GM03348 (cell line): ENCODE measurements around the gene IKZF3.
"Not testable (repeated sequence)": the region's sequence is repeated elsewhere in the genome, so short reads cannot be mapped to it uniquely, and the experiment has no call there.

ENCODE experiments used
- DNase-seq: peaks from one replicate; pipeline ENCODE4 v3.0.0; 2012; ENCODE audit warnings: low spot score

IKZF3 gene

DNA sequence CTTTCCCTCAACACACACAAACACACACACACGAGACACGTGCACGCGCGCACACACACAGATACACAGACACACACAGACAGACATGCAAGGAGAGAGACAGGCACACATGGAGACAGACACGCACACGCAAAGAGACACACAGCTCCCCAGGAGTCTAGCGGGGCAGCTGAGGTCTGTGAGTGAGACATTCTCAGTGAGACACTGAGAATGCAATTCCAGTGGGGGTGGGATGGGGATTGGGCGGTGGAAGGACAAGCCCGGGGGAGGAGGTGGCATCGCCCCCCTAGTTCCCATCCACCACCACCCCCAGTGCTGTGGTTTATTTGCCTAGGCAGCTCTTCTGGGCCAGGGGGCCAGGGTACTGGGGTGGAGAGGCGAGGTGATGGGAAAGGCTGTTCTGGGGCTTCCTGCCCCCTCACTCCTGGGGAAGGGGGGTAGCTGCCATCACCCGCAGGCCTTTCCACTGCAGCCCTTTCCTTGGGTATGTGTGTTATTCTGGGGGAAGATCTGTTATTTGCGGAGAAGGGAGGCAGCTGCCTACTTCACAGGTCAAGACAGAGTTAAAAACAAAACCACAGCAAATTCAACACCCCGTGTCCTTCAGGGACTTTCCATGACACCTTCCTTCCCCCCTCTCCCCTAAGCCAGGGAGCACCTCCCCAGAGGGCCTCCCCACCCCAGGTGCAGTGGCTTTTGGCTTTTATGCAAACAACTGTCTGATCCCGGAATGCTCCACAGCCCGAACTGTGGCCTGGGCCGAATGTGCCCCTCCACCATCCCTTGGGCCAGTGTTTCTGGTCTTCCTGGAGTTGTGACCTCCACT, 108.3 kb downstream of the IKZF3 start:
- DNase-seq = no peak

DNA sequence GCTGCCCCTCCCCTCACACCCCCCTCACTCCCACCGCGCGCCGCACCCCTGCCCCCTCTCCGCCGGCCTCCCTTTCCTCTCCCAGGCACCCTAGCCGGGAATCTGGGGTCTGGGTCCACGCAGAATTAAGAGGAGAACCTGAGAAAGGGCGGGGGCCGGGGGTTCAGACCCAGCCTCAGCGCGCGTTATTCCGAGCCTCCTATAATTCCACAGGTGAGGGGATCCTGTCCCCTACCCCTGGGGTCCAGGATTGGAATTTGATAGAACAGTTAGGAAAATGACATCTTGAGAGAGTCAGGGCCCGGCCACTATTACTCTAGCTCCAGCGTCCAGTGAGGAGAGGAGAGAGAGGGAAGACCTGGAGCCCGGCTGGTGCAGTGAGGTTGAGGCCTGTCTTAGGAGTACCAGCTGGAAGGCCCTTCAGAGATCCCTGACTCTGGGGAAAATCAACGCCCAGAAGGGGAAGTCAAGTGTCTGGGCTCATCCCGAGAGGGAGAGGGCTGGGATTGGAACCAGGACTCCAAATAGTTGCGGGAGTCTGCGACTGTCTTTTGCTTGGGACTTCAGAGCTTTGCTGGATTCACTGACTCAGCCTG, 109.1 kb downstream of the IKZF3 start:
- DNase-seq = no peak

DNA sequence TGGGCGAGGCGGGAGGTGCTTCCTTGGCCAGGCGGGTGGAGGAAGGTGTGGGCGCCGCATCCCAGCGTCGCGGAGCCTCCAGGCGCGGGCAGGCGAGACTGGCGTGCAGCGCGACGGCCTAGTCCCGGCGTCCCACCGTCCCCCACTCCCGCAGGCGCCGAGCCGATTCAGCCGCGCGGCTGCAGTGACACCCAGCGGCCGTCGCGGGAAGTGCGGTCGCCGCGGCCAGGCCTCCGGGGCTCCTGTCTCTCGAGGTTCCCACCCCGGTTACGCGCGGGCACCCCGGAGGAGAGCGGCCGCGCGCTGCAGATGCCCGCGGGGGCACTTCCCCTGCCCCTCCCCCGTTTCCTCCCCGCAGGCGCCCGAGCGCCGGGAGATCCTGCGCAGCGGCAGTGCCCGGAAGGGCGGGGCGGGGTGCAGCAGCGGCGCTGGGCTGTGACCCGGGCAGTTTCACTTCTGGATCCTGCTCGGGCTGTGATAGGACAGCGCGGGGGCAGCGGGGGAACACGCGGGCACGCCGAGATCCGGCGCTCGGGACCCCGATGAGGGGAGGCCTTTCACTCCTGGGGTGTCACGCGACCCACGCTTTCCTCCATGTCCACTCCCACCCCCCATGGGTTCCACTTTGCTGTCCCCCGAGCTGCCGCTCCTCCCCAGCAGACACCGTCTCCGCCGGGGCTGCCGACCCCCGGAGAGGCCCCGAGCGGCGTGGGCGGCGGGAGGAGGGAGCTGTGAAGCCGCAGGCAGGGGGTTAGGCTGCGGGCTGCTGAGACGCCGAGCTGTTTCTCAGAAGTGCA, 109.8 kb downstream of the IKZF3 start:
- DNase-seq = peak; percentile 98

DNA sequence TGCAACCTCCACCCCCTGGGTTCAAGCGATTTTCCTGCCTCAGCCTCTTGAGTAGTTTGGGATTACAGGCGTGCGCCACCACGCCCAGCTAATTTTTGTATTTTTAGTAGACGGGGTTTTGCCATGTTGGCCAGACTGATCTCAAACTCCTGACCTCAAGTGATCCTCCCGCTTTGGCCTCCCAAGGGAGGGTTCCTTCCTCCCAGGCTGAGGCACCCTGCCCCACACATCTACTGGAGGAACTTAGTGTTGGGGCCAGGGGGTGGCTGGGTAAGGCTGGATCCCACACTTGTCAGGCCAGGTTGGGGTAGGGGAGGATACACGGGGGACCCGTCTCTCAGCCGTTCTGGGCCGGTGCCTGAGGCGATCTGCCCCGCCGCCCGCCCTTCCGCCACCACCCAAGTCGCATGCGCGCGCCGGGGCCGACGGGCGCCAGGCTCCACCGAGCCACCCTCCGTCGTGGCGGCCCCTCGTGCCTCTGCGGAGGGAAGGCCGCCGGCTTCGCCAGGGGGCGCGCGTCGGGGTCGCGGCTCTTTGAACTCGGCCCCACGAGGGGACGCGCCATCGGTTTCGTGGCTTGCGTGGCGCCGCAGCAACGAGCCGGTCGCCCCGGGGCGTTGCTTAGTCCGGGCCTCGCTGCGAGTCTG, 110.5 kb downstream of the IKZF3 start:
- peak; percentile 76 for DNase-seq

GRCh38 chr17:39752241-39752881, 111.8 kb downstream of the IKZF3 start:
- no peak for DNase-seq

GRCh38 chr17:39751637-39752036, 112.5 kb downstream of the IKZF3 start:
- no peak for DNase-seq

DNA sequence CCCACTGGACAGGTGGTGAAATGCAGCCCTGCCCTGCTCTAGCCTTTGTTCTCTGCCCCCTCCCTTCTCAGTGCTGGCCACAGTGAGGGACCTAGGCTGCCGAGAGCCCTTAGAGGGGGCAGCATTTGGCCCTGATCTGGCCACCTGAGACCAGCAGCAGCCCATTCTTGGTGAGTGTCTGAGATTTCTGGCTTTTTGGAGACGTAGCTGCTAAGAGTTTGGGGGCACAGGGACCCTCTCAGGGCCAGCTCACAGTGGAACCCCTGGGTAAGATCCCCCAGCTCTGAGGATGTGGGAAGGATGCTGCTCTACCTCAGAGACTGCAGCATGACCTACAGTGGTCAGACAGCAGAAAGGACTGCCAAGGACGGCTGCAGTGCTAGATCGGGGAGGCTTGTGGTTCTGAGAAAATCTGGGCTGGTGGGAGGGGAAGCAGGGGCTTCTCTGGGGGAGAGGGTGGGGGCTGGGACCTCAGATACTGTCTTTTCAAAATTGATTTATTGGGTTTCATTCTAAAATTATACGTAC, 113.0 kb downstream of the IKZF3 start:
- no peak for DNase-seq

GRCh38 chr17:39750131-39751015, 113.7 kb downstream of the IKZF3 start:
- no peak for DNase-seq

GRCh38 chr17:39748444-39749034, 115.6 kb downstream of the IKZF3 start:
- not testable (repeated sequence) for DNase-seq

DNA sequence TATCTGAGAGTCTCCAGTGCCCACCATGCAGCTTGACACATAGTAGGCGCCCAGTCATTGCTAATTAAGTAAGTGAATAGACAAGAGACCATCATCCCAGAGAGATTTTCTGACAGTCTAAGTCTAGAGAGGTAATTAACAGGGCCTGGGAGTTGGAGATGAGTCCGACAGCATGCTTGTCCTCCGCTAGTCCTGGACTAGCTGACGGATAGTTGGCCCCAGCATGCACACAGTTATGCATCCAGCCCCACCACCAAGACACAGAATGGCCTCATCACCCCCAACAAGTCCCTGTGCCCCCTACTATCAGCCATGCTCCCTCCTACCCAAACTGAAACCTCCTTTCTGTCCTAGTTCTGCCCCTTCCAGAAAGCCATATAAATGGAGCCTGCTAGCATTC, 116.4 kb downstream of the IKZF3 start:
- DNase-seq = no peak

GRCh38 chr17:39746145-39746461, 118.0 kb downstream of the IKZF3 start:
- no peak for DNase-seq

DNA sequence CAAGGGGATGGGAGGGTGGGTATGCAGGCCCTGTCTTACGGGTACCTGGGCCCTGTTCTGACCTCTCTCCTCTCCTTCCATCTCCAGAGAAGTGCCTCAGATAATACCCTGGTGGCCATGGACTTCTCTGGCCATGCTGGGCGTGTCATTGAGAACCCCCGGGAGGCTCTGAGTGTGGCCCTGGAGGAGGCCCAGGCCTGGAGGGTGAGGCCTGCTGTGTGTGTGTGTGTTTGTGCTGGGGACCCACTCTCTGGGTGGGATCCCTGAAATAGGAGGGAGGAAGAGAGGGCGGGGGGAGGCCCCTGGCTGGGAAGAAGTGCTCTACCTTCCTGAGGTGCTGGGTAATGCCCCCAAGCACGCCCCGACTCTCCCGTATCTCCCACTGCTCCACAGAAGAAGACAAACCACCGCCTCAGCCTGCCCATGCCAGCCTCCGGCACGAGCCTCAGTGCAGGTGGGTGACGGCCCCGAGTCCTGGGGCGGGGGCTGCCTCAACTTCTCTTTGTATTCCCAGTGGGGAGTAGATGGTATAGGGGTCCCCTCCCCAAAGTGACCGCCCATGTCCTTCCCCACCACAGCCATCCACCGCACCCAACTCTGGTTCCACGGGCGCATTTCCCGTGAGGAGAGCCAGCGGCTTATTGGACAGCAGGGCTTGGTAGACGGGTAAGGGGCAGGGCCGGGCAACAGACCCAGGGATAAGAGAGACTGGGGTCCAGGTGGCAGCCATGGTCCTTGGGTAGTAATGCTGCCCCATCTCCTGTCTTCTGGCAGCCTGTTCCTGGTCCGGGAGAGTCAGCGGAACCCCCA, 118.6 kb downstream of the IKZF3 start:
- no peak for DNase-seq

DNA sequence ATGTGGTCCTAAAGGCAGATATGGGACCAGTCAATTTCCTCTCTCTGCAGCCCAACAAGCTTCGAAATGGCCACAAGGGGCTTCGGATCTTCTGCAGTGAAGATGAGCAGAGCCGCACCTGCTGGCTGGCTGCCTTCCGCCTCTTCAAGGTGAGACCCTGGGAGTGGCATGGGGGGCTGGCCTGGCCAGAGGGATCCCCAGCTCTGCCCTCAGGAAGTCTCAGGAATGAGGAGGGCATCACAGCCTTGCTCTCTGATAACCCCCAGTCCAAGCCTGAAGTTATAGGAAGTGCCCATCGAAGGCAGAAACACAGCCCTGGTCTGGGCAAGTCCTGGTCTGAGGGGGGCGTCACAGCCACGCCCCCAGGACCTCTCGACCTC, 119.3 kb downstream of the IKZF3 start:
- DNase-seq = no peak

DNA sequence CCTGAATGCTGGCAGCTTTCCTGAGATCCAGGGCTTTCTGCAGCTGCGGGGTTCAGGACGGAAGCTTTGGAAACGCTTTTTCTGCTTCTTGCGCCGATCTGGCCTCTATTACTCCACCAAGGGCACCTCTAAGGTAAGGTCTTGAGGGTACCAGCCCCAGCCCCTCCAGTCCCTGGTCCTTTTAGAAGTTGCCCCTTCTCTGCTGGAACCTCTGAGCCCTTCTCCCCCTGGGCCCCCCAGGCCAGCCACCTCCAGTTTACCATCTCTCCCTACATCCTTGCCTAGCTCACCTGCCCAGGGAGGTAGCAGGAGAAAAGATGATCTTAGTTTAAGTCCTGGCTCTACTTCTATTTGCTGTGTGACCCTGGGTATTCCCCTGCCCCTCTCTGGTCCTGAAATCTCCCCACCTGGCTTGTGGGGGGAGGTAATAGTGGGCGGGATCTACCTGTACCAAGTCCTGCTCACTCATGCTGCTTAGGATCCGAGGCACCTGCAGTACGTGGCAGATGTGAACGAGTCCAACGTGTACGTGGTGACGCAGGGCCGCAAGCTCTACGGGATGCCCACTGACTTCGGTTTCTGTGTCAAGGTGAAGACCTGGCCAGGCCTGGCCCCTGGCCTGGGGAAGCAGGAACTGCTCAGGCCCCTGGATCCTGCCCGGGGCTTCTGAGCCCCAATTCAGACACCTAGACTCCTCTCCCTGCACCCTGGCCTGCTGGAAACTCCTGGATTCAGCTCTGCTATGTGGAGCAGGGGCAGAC, 119.9 kb downstream of the IKZF3 start:
- DNase-seq = no peak

DNA sequence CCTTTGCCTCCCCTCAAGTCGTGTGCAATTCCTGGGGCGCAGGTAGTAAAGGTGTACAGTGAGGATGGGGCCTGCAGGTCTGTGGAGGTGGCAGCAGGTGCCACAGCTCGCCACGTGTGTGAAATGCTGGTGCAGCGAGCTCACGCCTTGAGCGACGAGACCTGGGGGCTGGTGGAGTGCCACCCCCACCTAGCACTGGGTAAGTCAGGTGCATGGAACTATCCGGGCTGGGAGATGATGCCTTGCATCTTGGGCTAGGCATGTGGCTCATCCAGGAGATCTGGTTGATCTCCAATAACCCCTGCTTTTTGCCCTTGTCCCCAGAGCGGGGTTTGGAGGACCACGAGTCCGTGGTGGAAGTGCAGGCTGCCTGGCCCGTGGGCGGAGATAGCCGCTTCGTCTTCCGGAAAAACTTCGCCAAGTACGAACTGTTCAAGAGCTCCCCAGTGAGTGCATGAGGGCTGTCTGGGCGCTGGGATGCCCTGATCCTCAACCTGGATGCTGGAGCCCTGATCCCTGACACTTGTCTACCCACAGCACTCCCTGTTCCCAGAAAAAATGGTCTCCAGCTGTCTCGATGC, 121.2 kb downstream of the IKZF3 start:
- no peak for DNase-seq

DNA sequence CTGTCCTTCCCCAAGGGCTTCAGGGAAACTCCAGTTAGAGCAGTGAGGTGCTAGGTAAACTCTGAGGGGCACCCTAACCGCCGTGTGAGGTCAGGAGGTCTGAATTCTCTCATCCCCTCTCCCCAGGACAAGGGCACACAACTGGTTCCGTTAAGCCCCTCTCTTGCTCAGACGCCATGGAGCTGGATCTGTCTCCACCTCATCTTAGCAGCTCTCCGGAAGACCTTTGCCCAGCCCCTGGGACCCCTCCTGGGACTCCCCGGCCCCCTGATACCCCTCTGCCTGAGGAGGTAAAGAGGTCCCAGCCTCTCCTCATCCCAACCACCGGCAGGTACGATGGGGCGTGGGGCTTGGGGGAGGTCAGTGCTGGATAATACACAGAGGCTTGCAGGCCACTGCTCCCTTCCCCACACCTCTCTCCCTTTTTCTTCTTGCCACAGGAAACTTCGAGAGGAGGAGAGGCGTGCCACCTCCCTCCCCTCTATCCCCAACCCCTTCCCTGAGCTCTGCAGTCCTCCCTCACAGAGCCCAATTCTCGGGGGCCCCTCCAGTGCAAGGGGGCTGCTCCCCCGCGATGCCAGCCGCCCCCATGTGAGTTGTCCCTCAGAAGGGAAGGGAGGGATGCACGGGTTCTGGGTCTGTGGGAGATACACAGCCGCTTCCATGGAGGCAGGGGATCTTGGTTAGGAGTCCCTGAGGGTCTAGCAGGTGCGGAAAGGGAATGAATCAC, 121.8 kb downstream of the IKZF3 start:
- DNase-seq = no peak

GRCh38 chr17:39740357-39741111, 123.6 kb downstream of the IKZF3 start:
- DNase-seq = no peak
